ENCODE results near the gene CFAP45. TPM values are rescaled to one million over a fixed set of nuclear protein-coding genes. Genes with fewer than 3 reads are reported as not detected.

CFAP45 gene
- total RNA-seq, 3 donors from 2014 or later (not counting 1 experiment from before 2014, with no cell fraction given) = 1.3 to 5.0 (median 1.6) TPM

GRCh38 chr1:159928491-159929050 is 28.6 kb upstream of the CFAP45 start:
- Mint-ChIP-seq H3K27ac (no peak overlapping the region), H3K4me1 (peaks cover 22 to 34% of the 10 kb centered on the region in 2 donors)

GRCh38 chr1:159927849-159928431 is 28.0 kb upstream of the CFAP45 start:
- no peaks in the 10 kb centered on the region for H3K9me3 Mint-ChIP-seq
- ATAC-seq = no peak
- peaks cover 28 to 40% of the 10 kb centered on the region in 2 donors for H3K4me1 Mint-ChIP-seq
- no peak overlapping the region for H3K27ac Mint-ChIP-seq
- H3K4me3 Mint-ChIP-seq = no peak overlapping the region
- Histone ChIP-seq H3K27ac (ENCODE audit: low read length) (no peak overlapping the region), H3K9me3 (ENCODE audit: control insufficient read depth, insufficient read depth, low read length) (no peaks in the 10 kb centered on the region), H3K27me3 (ENCODE audit: control insufficient read depth, insufficient read depth, low read length) (no peaks in the 10 kb centered on the region), H3K4me3 (ENCODE audit: low read length) (no peak overlapping the region), H3K4me1 (ENCODE audit: control insufficient read depth, insufficient read depth, low read length) (peaks cover 26% of the 10 kb centered on the region), H3K36me3 (ENCODE audit: control insufficient read depth, insufficient read depth, low read length) (no peaks in the 10 kb centered on the region)
- peaks cover 0 to 8% of the 10 kb centered on the region in 2 donors for H3K27me3 Mint-ChIP-seq (ENCODE audit: low read depth in 2 of 2)
- intact Hi-C loops (cut with micrococcal nuclease) = no loop called here
- 87% methylated on average over 12 of the region's 13 CpGs for WGBS (ENCODE audit: insufficient coverage)
- TF ChIP-seq CTCF (IDR thresholded peaks at IDR 0.05) = no peak
- H3K36me3 Mint-ChIP-seq = no peaks in the 10 kb centered on the region
- no peak for DNase-seq

More at GRCh38 chr1:159928491-159929050, 28.6 kb upstream of the CFAP45 start:
- DNase-seq (no peak), ATAC-seq (no peak)
- H3K27me3 ChIP-seq (ENCODE audit: control insufficient read depth, insufficient read depth, low read length) = no peaks in the 10 kb centered on the region
- no peaks in the 10 kb centered on the region for H3K36me3 ChIP-seq (ENCODE audit: control insufficient read depth, insufficient read depth, low read length)
- Mint-ChIP-seq H3K36me3 (no peaks in the 10 kb centered on the region), H3K27me3 (ENCODE audit: low read depth in 2 of 2) (peaks cover 0 to 8% of the 10 kb centered on the region in 2 donors), H3K9me3 (no peaks in the 10 kb centered on the region), H3K4me3 (peak overlapping the region; percentile 28)
- no peak overlapping the region for H3K4me3 ChIP-seq (ENCODE audit: low read length)
- peaks cover 20% of the 10 kb centered on the region for H3K4me1 ChIP-seq (ENCODE audit: control insufficient read depth, insufficient read depth, low read length)
- intact Hi-C loops (cut with micrococcal nuclease) = no loop called here
- H3K27ac ChIP-seq (ENCODE audit: low read length) = no peak overlapping the region
- TF ChIP-seq CTCF (IDR thresholded peaks at IDR 0.05) = no peak
- no peaks in the 10 kb centered on the region for H3K9me3 ChIP-seq (ENCODE audit: control insufficient read depth, insufficient read depth, low read length)
- 95% methylated on average over 18 of the region's 18 CpGs for WGBS (ENCODE audit: insufficient coverage)

- peaks cover 32% of the 10 kb centered on the region for H3K4me1 ChIP-seq (ENCODE audit: control insufficient read depth, insufficient read depth, low read length)
- H3K9me3 ChIP-seq (ENCODE audit: control insufficient read depth, insufficient read depth, low read length) = no peaks in the 10 kb centered on the region
- H3K9me3 Mint-ChIP-seq = no peaks in the 10 kb centered on the region
- 91% methylated on average over 16 of the region's 16 CpGs for WGBS (ENCODE audit: insufficient coverage)
- ATAC-seq = no peak
- no peaks in the 10 kb centered on the region for H3K27me3 ChIP-seq (ENCODE audit: control insufficient read depth, insufficient read depth, low read length)
- H3K4me3 ChIP-seq (ENCODE audit: low read length) = no peak overlapping the region
- H3K27ac Mint-ChIP-seq = peak overlapping the region; percentile 93 to 98
- no peak overlapping the region for H3K27ac ChIP-seq (ENCODE audit: low read length)
- DNase-seq = no peak
- peaks cover 0 to 8% of the 10 kb centered on the region in 2 donors for H3K27me3 Mint-ChIP-seq (ENCODE audit: low read depth in 2 of 2)
- intact Hi-C loops (cut with micrococcal nuclease) = no loop called here
- no peaks in the 10 kb centered on the region for H3K36me3 Mint-ChIP-seq
- H3K4me3 Mint-ChIP-seq = no peak overlapping the region
- H3K4me1 Mint-ChIP-seq = peaks cover 34 to 46% of the 10 kb centered on the region in 2 donors
- TF ChIP-seq CTCF (IDR thresholded peaks at IDR 0.05) = no peak
- no peaks in the 10 kb centered on the region for H3K36me3 ChIP-seq (ENCODE audit: control insufficient read depth, insufficient read depth, low read length)
These were observed 27.4 kb upstream of the CFAP45 start for GRCh38 chr1:159927211-159927848.
